Lower leg skin (tissue), 3 donors: Measurements from ENCODE around the gene PIAS4.

Experiments used
- CTCF ChIP-seq, 3 donors: fragments of 450-650 bp; IDR thresholded peaks; one replicate each; pipeline ENCODE4 v1.5.1; 2016; ENCODE audit warnings: antibody characterized with exemption in 3 of 3, mild to moderate bottlenecking in 3 of 3, moderate library complexity in 2 of 3
- POLR2A ChIP-seq, 2 donors: fragments of 450-650 bp; IDR thresholded peaks; one replicate each; pipeline ENCODE4 v1.6.1; 2016 to 2017; ENCODE audit warnings: antibody characterized with exemption in 2 of 2, mild to moderate bottlenecking in 1 of 2, moderate library complexity in 1 of 2

- TF ChIP-seq CTCF (IDR thresholded peaks at IDR 0.05) (no peak), POLR2A (IDR thresholded peaks at IDR 0.05) (no peak)
These were observed 29.2 kb downstream of the PIAS4 start for GRCh38 chr19:4036576-4037300.
